Measurements from ENCODE around the gene MYO5B.

- no peak for TF ChIP-seq CTCF (IDR thresholded peaks at IDR 0.05)
- no peak for TF ChIP-seq POLR2A (IDR thresholded peaks at IDR 0.05)
Measured at GRCh38 chr18:50053111-50053510, 141.8 kb downstream of the MYO5B start.
